Neural cell (in vitro differentiated cells): Measurements from ENCODE around the gene PGK2. TPM values are rescaled to one million over a fixed set of nuclear protein-coding genes. Genes with fewer than 3 reads are reported as not detected.

Source experiments
- H2AFZ ChIP-seq: fragments of 200-600, 300-800 bp; sonication (generic), shearing (Covaris generic); 2 replicates; pipeline ENCODE4 v1.6.0; 2014; ENCODE audit warnings: low read depth, mild to moderate bottlenecking, antibody characterized with exemption, low read length, moderate library complexity
- H3F3A ChIP-seq: fragments of 200-600 bp; shearing (Covaris generic); 2 replicates; pipeline ENCODE4 v1.6.1; 2016; ENCODE audit warnings: mild to moderate bottlenecking, moderate library complexity, mixed read lengths, antibody characterized with exemption, low read length; ENCODE audit not compliant: insufficient read depth, poor library complexity, severe bottlenecking
- H3K27ac ChIP-seq: fragments of 200-600, 300-800 bp; sonication (generic), shearing (Covaris generic); 2 replicates; pipeline ENCODE4 v1.5.1; 2014; ENCODE audit warnings: mild to moderate bottlenecking, low read length, moderate library complexity
- H3K27me3 ChIP-seq: fragments of 300-800, 200-600 bp; sonication (generic), shearing (Covaris generic); 2 replicates; pipeline ENCODE4 v1.6.0; 2014; ENCODE audit warnings: mild to moderate bottlenecking, low read depth, low read length, moderate library complexity; ENCODE audit not compliant: insufficient read depth
- H3K36me3 ChIP-seq: fragments of 300-800, 200-600 bp; sonication (generic), shearing (Covaris generic); 2 replicates; pipeline ENCODE4 v1.5.1; 2014; ENCODE audit warnings: mild to moderate bottlenecking, antibody characterized with exemption, low read length, moderate library complexity; ENCODE audit not compliant: insufficient read depth
- H3K4me2 ChIP-seq: fragments of 300-800, 200-600 bp; sonication (generic), shearing (Covaris generic); 2 replicates; pipeline ENCODE4 v1.6.0; 2014; ENCODE audit warnings: mild to moderate bottlenecking, low read length
- H3K4me3 ChIP-seq: fragments of 300-800, 200-600 bp; sonication (generic), shearing (Covaris generic); 2 replicates; pipeline ENCODE4 v1.5.1; 2014; ENCODE audit warnings: mild to moderate bottlenecking, low read length, moderate library complexity
- H3K79me2 ChIP-seq: fragments of 200-600 bp; shearing (Covaris generic); replicated peaks from 2 replicates; pipeline ENCODE4 v1.6.0; 2014; ENCODE audit warnings: mild to moderate bottlenecking, low read length, moderate library complexity; ENCODE audit not compliant: insufficient read depth
- H3K9ac ChIP-seq: fragments of 300-800, 200-600 bp; sonication (generic), shearing (Covaris generic); 2 replicates; pipeline ENCODE4 v1.6.1; 2016; ENCODE audit warnings: mild to moderate bottlenecking, low read length, mixed read lengths
- H3K9me2 ChIP-seq: fragments of 200-600 bp; shearing (Covaris generic); 2 replicates; pipeline ENCODE4 v1.6.1; 2016; ENCODE audit warnings: mild to moderate bottlenecking, low read length, mixed read lengths; ENCODE audit not compliant: insufficient read depth
- H3K9me3 ChIP-seq: fragments of 200-600, 300-800 bp; sonication (generic), shearing (Covaris generic); 2 replicates; pipeline ENCODE4 v1.6.1; 2016; ENCODE audit warnings: mild to moderate bottlenecking, mixed run types, low read length, moderate library complexity, mixed read lengths
- H4K20me1 ChIP-seq: fragments of 200-600 bp; shearing (Covaris generic); 2 replicates; pipeline ENCODE4 v1.6.1; 2016; ENCODE audit warnings: mild to moderate bottlenecking, mixed run types; ENCODE audit not compliant: insufficient read depth
- CTCF ChIP-seq: fragments of 450-650 bp; IDR thresholded peaks from 2 replicates; pipeline ENCODE4 v1.5.1; 2014; ENCODE audit warnings: antibody characterized with exemption, mild to moderate bottlenecking, moderate library complexity; ENCODE audit not compliant: poor library complexity, severe bottlenecking
- EP300 ChIP-seq: fragments of 450-650 bp; conservative IDR thresholded peaks from 2 replicates; pipeline ENCODE4 v1.6.1; 2014; ENCODE audit warnings: antibody characterized with exemption, mild to moderate bottlenecking, moderate library complexity; ENCODE audit not compliant: poor library complexity, severe bottlenecking
- EZH2 ChIP-seq: fragments of 200-600, 300-800 bp; shearing (Covaris generic), sonication (generic); IDR thresholded peaks from 2 replicates; pipeline ENCODE4 v1.6.1; 2014; ENCODE audit warnings: antibody characterized with exemption, low read length, borderline replicate concordance, mild to moderate bottlenecking; ENCODE audit not compliant: insufficient read depth, poor library complexity, severe bottlenecking
- MXI1 ChIP-seq: fragments of 450-650 bp; conservative IDR thresholded peaks from 2 replicates; pipeline ENCODE4 v1.6.1; 2014; ENCODE audit warnings: antibody characterized with exemption, mild to moderate bottlenecking; ENCODE audit not compliant: poor library complexity, severe bottlenecking
- POLR2AphosphoS5 ChIP-seq: IDR thresholded peaks from 2 replicates; pipeline ENCODE4 v1.6.1; 2012
- RAD21 ChIP-seq: fragments of 450-650 bp; conservative IDR thresholded peaks from 2 replicates; pipeline ENCODE4 v1.6.1; 2014; ENCODE audit warnings: antibody characterized with exemption, mild to moderate bottlenecking, moderate library complexity
- REST ChIP-seq: IDR thresholded peaks from 2 replicates; pipeline ENCODE4 v1.6.1; 2012; ENCODE audit warnings: borderline replicate concordance
- SMC3 ChIP-seq: fragments of 450-650 bp; conservative IDR thresholded peaks from 2 replicates; pipeline ENCODE4 v1.6.1; 2014; ENCODE audit warnings: antibody characterized with exemption, mild to moderate bottlenecking, moderate library complexity; ENCODE audit not compliant: poor library complexity
- TAF1 ChIP-seq: IDR thresholded peaks from 2 replicates; pipeline ENCODE4 v1.6.1; 2012; ENCODE audit warnings: low read depth
- polyA plus RNA-seq: library from polyadenylated mRNA; depleted of rRNA; stranded (reverse); fragments of >200 nt; gene quantifications from 2 replicates; pipeline ENCODE4 v1.2.3, GENCODE V29; 2014

The PGK2 gene
- polyA plus RNA-seq, 1 donor from 2014 or later = not detected

GRCh38 chr6:49772285-49772684 lies 14.8 kb downstream of the PGK2 start (continued):
- TF ChIP-seq TAF1 = no peak

- Histone ChIP-seq H3K9me2 (no peaks in the 10 kb centered on the region), H3K9me3 (no peaks in the 10 kb centered on the region), H3K9ac (no peak overlapping the region), H3F3A (no peaks in the 10 kb centered on the region), H3K4me2 (no peak overlapping the region), H3K36me3 (no peaks in the 10 kb centered on the region), H2AFZ (no peak overlapping the region), H3K79me2 (no peaks in the 10 kb centered on the region), H3K4me3 (no peak overlapping the region), H3K27me3 (no peaks in the 10 kb centered on the region), H3K27ac (no peak overlapping the region), H4K20me1 (no peaks in the 10 kb centered on the region)
- TF ChIP-seq CTCF (no peak), POLR2AphosphoS5 (no peak), RAD21 (no peak), MXI1 (no peak), EP300 (no peak), TAF1 (no peak), REST (no peak), SMC3 (no peak), EZH2 (no peak)
Observed at GRCh38 chr6:49766762-49767161, 20.3 kb downstream of the PGK2 start.

- H3K36me3 ChIP-seq = no peaks in the 10 kb centered on the region
- no peak overlapping the region for H3K9ac ChIP-seq
- no peaks in the 10 kb centered on the region for H3K79me2 ChIP-seq
- no peak overlapping the region for H3K4me2 ChIP-seq
- no peak overlapping the region for H3K4me3 ChIP-seq
- H3K9me2 ChIP-seq = no peaks in the 10 kb centered on the region
- H4K20me1 ChIP-seq = no peaks in the 10 kb centered on the region
- H3K27ac ChIP-seq = no peak overlapping the region
- no peaks in the 10 kb centered on the region for H3F3A ChIP-seq
- TF ChIP-seq CTCF (no peak), TAF1 (no peak), SMC3 (no peak), RAD21 (no peak), REST (no peak), EP300 (no peak), POLR2AphosphoS5 (no peak), MXI1 (no peak), EZH2 (no peak)
- no peaks in the 10 kb centered on the region for H3K9me3 ChIP-seq
- H3K27me3 ChIP-seq = no peaks in the 10 kb centered on the region
- no peak overlapping the region for H2AFZ ChIP-seq
Observed at GRCh38 chr6:49764571-49765236, 22.4 kb downstream of the PGK2 start.
